Inflammatory macrophage (primary cell): Measurements from ENCODE around the gene DPF1.

ENCODE experiments used
- DNase-seq, 2 donors: peaks; one replicate each; pipeline ENCODE4 v3.0.0-alpha.2; 2020 to 2022

DPF1 gene

GRCh38 chr19:38218204-38218603 is 5.8 kb downstream of the DPF1 start:
- no peak for DNase-seq

GRCh38 chr19:38216785-38217641 is 7.0 kb downstream of the DPF1 start:
- DNase-seq = no peak

- no peak for DNase-seq
These were observed 10.0 kb downstream of the DPF1 start for GRCh38 chr19:38213911-38214625.

- no peak for DNase-seq
These were observed 10.6 kb downstream of the DPF1 start for GRCh38 chr19:38213469-38213868.

- no peak for DNase-seq
These were observed 12.3 kb downstream of the DPF1 start for GRCh38 chr19:38211766-38212165.

GRCh38 chr19:38211151-38211591 is 12.9 kb downstream of the DPF1 start:
- no peak for DNase-seq

GRCh38 chr19:38210458-38210987 is 13.5 kb downstream of the DPF1 start:
- DNase-seq = no peak

GRCh38 chr19:38209671-38210457 is 14.2 kb downstream of the DPF1 start:
- DNase-seq = no peak

GRCh38 chr19:38209152-38209551 is 14.9 kb downstream of the DPF1 start:
- no peak for DNase-seq

- DNase-seq = no peak
These were observed 15.5 kb downstream of the DPF1 start for GRCh38 chr19:38208571-38208970.

GRCh38 chr19:38207543-38207942 is 16.5 kb downstream of the DPF1 start:
- DNase-seq = no peak

- no peak for DNase-seq
These were observed 17.1 kb downstream of the DPF1 start for GRCh38 chr19:38206928-38207327.

GRCh38 chr19:38206006-38206745 is 17.8 kb downstream of the DPF1 start:
- no peak for DNase-seq

GRCh38 chr19:38204728-38205127 is 19.3 kb downstream of the DPF1 start:
- no peak for DNase-seq

- DNase-seq = no peak
These were observed 19.9 kb downstream of the DPF1 start for GRCh38 chr19:38204096-38204495.

- DNase-seq = no peak
These were observed 20.8 kb downstream of the DPF1 start for GRCh38 chr19:38203197-38203596.

GRCh38 chr19:38202504-38202903 is 21.5 kb downstream of the DPF1 start:
- DNase-seq = no peak

GRCh38 chr19:38201731-38202130 is 22.3 kb downstream of the DPF1 start:
- DNase-seq = no peak

- DNase-seq = no peak
These were observed 24.7 kb downstream of the DPF1 start for GRCh38 chr19:38199340-38199739.

- DNase-seq = no peak
These were observed 25.9 kb downstream of the DPF1 start for GRCh38 chr19:38197937-38198704.

- DNase-seq = no peak
These were observed 26.9 kb downstream of the DPF1 start for GRCh38 chr19:38196948-38197656.
